MM.1S (cell line): ENCODE results near the gene NPR2.

ENCODE experiments used
- DNase-seq: peaks from one replicate; pipeline ENCODE4 v3.0.0-alpha.2; 2015
- H2AFZ ChIP-seq: fragments of 300-600 bp; sonication (generic); 2 replicates; pipeline ENCODE4 v1.6.0; 2016; ENCODE audit warnings: antibody characterized with exemption, low read length
- H3F3A ChIP-seq: fragments of 300-600 bp; sonication (generic); 2 replicates; pipeline ENCODE4 v1.6.1; 2016; ENCODE audit warnings: mild to moderate bottlenecking, antibody characterized with exemption, low read length, moderate library complexity, mixed read lengths; ENCODE audit not compliant: insufficient read depth
- H3K27ac ChIP-seq: fragments of 300-600 bp; sonication (generic); 2 replicates; pipeline ENCODE4 v1.5.1; 2016; ENCODE audit warnings: mild to moderate bottlenecking, low read length
- H3K27me3 ChIP-seq: fragments of 300-600 bp; sonication (generic); replicated peaks from 2 replicates; pipeline ENCODE4 v1.6.0; 2016; ENCODE audit warnings: low read length; ENCODE audit not compliant: insufficient read depth
- H3K36me3 ChIP-seq: fragments of 300-600 bp; sonication (generic); replicated peaks from 2 replicates; pipeline ENCODE4 v1.6.1; 2016; ENCODE audit warnings: mild to moderate bottlenecking, low read length, mixed read lengths; ENCODE audit not compliant: insufficient read depth
- H3K4me1 ChIP-seq: fragments of 300-600 bp; sonication (generic); 2 replicates; pipeline ENCODE4 v1.6.1; 2016; ENCODE audit warnings: low read length, mixed read lengths
- H3K4me2 ChIP-seq: fragments of 300-600 bp; sonication (generic); 2 replicates; pipeline ENCODE4 v1.6.0; 2016; ENCODE audit warnings: low read depth, low read length
- H3K4me3 ChIP-seq: fragments of 300-600 bp; sonication (generic); 2 replicates; pipeline ENCODE4 v1.5.1; 2016; ENCODE audit warnings: low read length, mixed read lengths
- H3K79me2 ChIP-seq: fragments of 300-600 bp; sonication (generic); 2 replicates; pipeline ENCODE4 v1.6.1; 2016; ENCODE audit warnings: mixed run types, low read length, mixed read lengths
- H3K9ac ChIP-seq: fragments of 300-600 bp; sonication (generic); 2 replicates; pipeline ENCODE4 v1.6.1; 2016; ENCODE audit warnings: low read length, mixed read lengths
- H3K9me2 ChIP-seq: fragments of 300-600 bp; sonication (generic); replicated peaks from 2 replicates; pipeline ENCODE4 v1.6.1; 2016; ENCODE audit warnings: mild to moderate bottlenecking, low read length, mixed read lengths; ENCODE audit not compliant: insufficient read depth
- H3K9me3 ChIP-seq: fragments of 300-600 bp; sonication (generic); replicated peaks from 2 replicates; pipeline ENCODE4 v1.6.1; 2016; ENCODE audit warnings: mild to moderate bottlenecking, low read length, mixed read lengths; ENCODE audit not compliant: insufficient read depth
- H4K20me1 ChIP-seq: fragments of 300-600 bp; sonication (generic); 2 replicates; pipeline ENCODE4 v1.6.1; 2016; ENCODE audit warnings: mild to moderate bottlenecking, low read length, moderate library complexity, mixed read lengths; ENCODE audit not compliant: insufficient read depth
- EZH2 ChIP-seq: fragments of 300-600 bp; sonication (generic); optimal IDR thresholded peaks from 2 replicates; pipeline ENCODE3; 2017; ENCODE audit warnings: low read depth, mild to moderate bottlenecking, antibody characterized with exemption, low read length, mixed read lengths
- EZH2phosphoT487 ChIP-seq: fragments of 300-600 bp; sonication (generic); IDR thresholded peaks from 2 replicates; pipeline ENCODE4 v1.6.1; 2018; ENCODE audit warnings: antibody characterized with exemption, low read length
- TF ChIP-seq, protein P1 (sequence below): fragments of 300-600 bp; sonication (generic); IDR thresholded peaks from 2 replicates; pipeline ENCODE4 v1.5.1; 2016; ENCODE audit warnings: antibody characterized with exemption, low read length, mixed read lengths

The NPR2 gene

DNA sequence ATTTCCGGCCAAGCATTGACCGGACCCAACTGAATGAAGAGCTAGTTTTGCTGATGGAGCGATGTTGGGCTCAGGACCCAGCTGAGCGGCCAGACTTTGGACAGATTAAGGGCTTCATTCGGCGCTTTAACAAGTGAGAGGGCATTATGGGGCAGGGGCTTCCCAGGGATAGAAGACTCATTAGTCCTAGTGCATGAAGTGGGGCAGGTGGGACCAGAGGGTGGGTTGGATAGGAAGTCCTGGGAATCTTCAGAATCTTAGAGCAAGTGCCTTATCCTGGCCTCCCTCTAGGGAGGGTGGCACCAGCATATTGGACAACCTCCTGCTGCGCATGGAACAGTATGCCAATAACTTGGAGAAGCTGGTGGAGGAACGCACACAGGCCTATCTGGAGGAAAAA lies 14.7 kb downstream of the NPR2 start:
- Histone ChIP-seq H3K4me1 (peaks cover 2% of the 10 kb centered on the region; the same call in 1 of the 2 replicates), H3K79me2 (no peaks in the 10 kb centered on the region), H3K36me3 (no peaks in the 10 kb centered on the region), H3K4me3 (no peak overlapping the region), H3K9me2 (no peaks in the 10 kb centered on the region), H3K4me2 (no peak overlapping the region), H3K9ac (no peak overlapping the region), H3F3A (peaks cover 3% of the 10 kb centered on the region; the same call in 1 of the 2 replicates), H3K27me3 (no peaks in the 10 kb centered on the region), H3K27ac (no peak overlapping the region), H2AFZ (no peak overlapping the region), H4K20me1 (no peaks in the 10 kb centered on the region), H3K9me3 (no peaks in the 10 kb centered on the region)
- TF ChIP-seq, protein P1, sequence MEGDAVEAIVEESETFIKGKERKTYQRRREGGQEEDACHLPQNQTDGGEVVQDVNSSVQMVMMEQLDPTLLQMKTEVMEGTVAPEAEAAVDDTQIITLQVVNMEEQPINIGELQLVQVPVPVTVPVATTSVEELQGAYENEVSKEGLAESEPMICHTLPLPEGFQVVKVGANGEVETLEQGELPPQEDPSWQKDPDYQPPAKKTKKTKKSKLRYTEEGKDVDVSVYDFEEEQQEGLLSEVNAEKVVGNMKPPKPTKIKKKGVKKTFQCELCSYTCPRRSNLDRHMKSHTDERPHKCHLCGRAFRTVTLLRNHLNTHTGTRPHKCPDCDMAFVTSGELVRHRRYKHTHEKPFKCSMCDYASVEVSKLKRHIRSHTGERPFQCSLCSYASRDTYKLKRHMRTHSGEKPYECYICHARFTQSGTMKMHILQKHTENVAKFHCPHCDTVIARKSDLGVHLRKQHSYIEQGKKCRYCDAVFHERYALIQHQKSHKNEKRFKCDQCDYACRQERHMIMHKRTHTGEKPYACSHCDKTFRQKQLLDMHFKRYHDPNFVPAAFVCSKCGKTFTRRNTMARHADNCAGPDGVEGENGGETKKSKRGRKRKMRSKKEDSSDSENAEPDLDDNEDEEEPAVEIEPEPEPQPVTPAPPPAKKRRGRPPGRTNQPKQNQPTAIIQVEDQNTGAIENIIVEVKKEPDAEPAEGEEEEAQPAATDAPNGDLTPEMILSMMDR = no peak
- TF ChIP-seq EZH2phosphoT487 = no peak
- TF ChIP-seq EZH2 = no peak
- no peak for DNase-seq

DNA sequence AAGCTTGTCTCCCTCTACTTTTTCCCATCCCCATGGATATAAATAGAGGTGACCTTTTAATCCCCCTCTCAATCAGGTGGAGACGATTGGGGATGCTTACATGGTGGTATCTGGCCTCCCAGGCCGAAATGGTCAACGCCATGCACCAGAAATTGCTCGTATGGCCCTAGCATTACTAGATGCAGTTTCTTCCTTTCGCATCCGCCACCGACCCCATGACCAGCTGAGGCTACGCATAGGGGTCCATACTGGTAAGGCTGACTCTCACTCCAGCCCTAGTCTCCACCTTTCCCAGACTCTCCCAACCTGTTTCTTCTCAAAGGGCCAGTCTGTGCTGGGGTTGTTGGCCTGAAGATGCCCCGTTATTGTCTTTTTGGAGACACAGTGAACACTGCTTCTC lies 17.0 kb downstream of the NPR2 start:
- H3K27ac ChIP-seq = no peak overlapping the region
- H3K9me3 ChIP-seq = no peaks in the 10 kb centered on the region
- no peaks in the 10 kb centered on the region for H3K27me3 ChIP-seq
- no peaks in the 10 kb centered on the region for H4K20me1 ChIP-seq
- no peak overlapping the region for H3K4me3 ChIP-seq
- DNase-seq = no peak
- H3K4me1 ChIP-seq = peaks cover 18% of the 10 kb centered on the region
- no peak overlapping the region for H3K9ac ChIP-seq
- H3F3A ChIP-seq = peaks cover 16% of the 10 kb centered on the region; the same call in 1 of the 2 replicates
- no peak overlapping the region for H2AFZ ChIP-seq
- no peaks in the 10 kb centered on the region for H3K9me2 ChIP-seq
- H3K36me3 ChIP-seq = no peaks in the 10 kb centered on the region
- TF ChIP-seq EZH2phosphoT487 = no peak
- TF ChIP-seq, protein P1 = no peak
- TF ChIP-seq EZH2 = no peak
- H3K4me2 ChIP-seq = no peak overlapping the region
- no peaks in the 10 kb centered on the region for H3K79me2 ChIP-seq

- no peaks in the 10 kb centered on the region for H3K27me3 ChIP-seq
- H3K4me2 ChIP-seq = no peak overlapping the region
- no peak overlapping the region for H3K9ac ChIP-seq
- peaks cover 27% of the 10 kb centered on the region; the same call in 1 of the 2 replicates for H3F3A ChIP-seq
- DNase-seq = no peak
- peaks cover 25% of the 10 kb centered on the region for H3K4me1 ChIP-seq
- H4K20me1 ChIP-seq = no peaks in the 10 kb centered on the region
- TF ChIP-seq EZH2phosphoT487 = no peak
- TF ChIP-seq EZH2 = no peak
- TF ChIP-seq, protein P1 = no peak
- H3K9me3 ChIP-seq = no peaks in the 10 kb centered on the region
- H2AFZ ChIP-seq = no peak overlapping the region
- no peak overlapping the region for H3K27ac ChIP-seq
- no peak overlapping the region for H3K4me3 ChIP-seq
- no peaks in the 10 kb centered on the region for H3K9me2 ChIP-seq
- no peaks in the 10 kb centered on the region for H3K79me2 ChIP-seq
- no peaks in the 10 kb centered on the region for H3K36me3 ChIP-seq
Measured at GRCh38 chr9:35810122-35810521, 18.7 kb downstream of the NPR2 start.
